ENCODE data around the gene DAPK1. TPM values are rescaled to one million over a fixed set of nuclear protein-coding genes. Genes with fewer than 3 reads are reported as not detected.

Gene DAPK1
- polyA plus RNA-seq, 2 of the 4 experiments (the other 2 are of a cell fraction): 55.2 to 67.2 TPM

DNA sequence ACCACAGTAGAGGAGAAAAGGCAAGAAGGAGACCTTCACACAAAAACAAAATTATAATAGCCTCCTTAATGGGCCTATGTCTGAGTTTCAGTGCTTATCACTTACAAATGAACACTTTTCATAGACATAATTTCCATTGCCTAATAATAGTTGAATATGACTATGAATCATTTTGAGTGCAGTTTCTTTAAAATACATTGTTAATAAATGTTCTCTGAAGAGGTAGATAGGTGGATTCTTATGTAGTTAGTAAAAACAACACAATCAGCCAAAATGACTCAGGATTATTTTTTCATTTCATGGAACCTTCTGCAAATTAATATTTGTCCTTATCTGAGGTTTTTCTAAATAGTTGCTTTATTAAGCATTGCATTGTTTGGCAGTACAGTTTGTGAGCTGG lies 45.6 kb downstream of the DAPK1 start:
- POLR2A ChIA-PET: no interaction called here
- DNase-seq (ENCODE audit: low read depth in 1 of 2, low spot score in 1 of 2) (no peak), FAIRE-seq (no peak), ATAC-seq (no peak)
- Histone ChIP-seq H3K4me3 (no peak overlapping the region), H3K4me1 (peaks cover 36% of the 10 kb centered on the region), H3K4me2 (no peak overlapping the region; the same call in 2 of the 3 replicates), H3K27ac (no peak overlapping the region), H3K9me3 (no peaks in the 10 kb centered on the region)
- TF ChIP-seq ZC3H11A (IDR thresholded peaks at IDR 0.05): no peak
- no peak for TF ChIP-seq POLR2A (IDR thresholded peaks at IDR 0.05; ENCODE audit: low read length)
- no peak for TF ChIP-seq BCL3 (IDR thresholded peaks at IDR 0.05)
- TF ChIP-seq CBX2 (IDR thresholded peaks at IDR 0.05; ENCODE audit: borderline replicate concordance, low read depth): no peak
- TF ChIP-seq JUN (IDR thresholded peaks at IDR 0.05): no peak
- TF ChIP-seq SREBF2 (IDR thresholded peaks at IDR 0.05): no peak
- CTCF ChIA-PET: interaction anchor here (0.7 kb wide), 1 partner anchor 58 kb away, joined by 3 read pairs; no protein-coding TSS in a partner anchor

GRCh38 chr9:87545858-87546257 lies 48.2 kb downstream of the DAPK1 start:
- POLR2A ChIA-PET: no interaction called here
- ATAC-seq (no peak; a peak in 1 of 6 replicates), FAIRE-seq (no peak), DNase-seq (ENCODE audit: low read depth in 1 of 2, low spot score in 1 of 2) (no peak)
- CTCF ChIA-PET: no interaction called here
- no peaks in the 10 kb centered on the region for H3K9me3 ChIP-seq
- peaks cover 36% of the 10 kb centered on the region for H3K4me1 ChIP-seq
- H3K4me2 ChIP-seq: peak overlapping the region; percentile 11; the same call in 1 of the 3 replicates
- H3K27ac ChIP-seq: peak overlapping the region in 1 of 2 experiments; percentile 62; a peak in 3 of 6 replicates
- TF ChIP-seq CHD2 (IDR thresholded peaks at IDR 0.05; ENCODE audit: low read length, partially characterized antibody) (no peak), CBX8 (IDR thresholded peaks at IDR 0.05) (no peak), MAZ (IDR thresholded peaks at IDR 0.05; ENCODE audit: borderline replicate concordance, low read depth, low read length) (no peak), TFCP2L1 (CRISPR knock-in tag; IDR thresholded peaks at IDR 0.05) (no peak), FOXS1 (CRISPR knock-in tag; IDR thresholded peaks at IDR 0.05) (no peak), RARB (CRISPR knock-in tag; IDR thresholded peaks at IDR 0.05) (no peak), BCL3 (IDR thresholded peaks at IDR 0.05) (no peak), BHLHE40 (IDR thresholded peaks at IDR 0.05; ENCODE audit: low read depth, low read length) (no peak), HOXB13 (CRISPR knock-in tag; IDR thresholded peaks at IDR 0.05; ENCODE audit: low read depth) (no peak)
- 89% methylated on average over 1 of the region's 1 CpG for WGBS (ENCODE audit: missing lambda C conversion rate)
- no peak overlapping the region for H3K4me3 ChIP-seq

DNA sequence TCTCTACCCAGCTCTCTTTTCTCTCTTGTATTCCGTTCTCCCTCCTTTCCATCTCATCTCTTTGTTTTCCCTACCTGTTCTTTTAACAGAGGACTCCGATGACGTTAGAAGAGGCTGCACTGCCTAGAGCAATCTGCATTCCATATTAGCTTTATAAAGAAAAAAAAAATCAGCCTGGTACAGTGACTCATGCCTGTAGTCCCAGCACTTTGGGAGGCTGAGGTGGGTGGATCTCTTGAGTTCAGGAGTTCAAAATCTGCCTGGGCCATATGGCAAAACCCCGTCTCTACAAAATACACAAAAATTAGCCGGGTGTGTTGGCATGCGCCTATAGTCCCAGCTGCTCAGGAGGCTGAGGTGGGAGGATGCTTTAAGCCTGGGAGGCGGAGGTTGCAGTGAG lies 49.0 kb downstream of the DAPK1 start:
- WGBS (ENCODE audit: missing lambda C conversion rate): 48% methylated on average over 7 of the region's 7 CpGs
- CTCF ChIA-PET: interaction anchor here (0.8 kb wide), 1 partner anchor 50 kb away, joined by 3 read pairs; the partner anchor contains the start of gene DAPK1
- Histone ChIP-seq H3K4me3 (no peak overlapping the region), H3K27ac (peak overlapping the region in 1 of 2 experiments; percentile 62; a peak in 3 of 6 replicates), H3K9me3 (no peaks in the 10 kb centered on the region), H3K4me2 (peak overlapping the region; percentile 11; the same call in 2 of the 3 replicates), H3K4me1 (peaks cover 36% of the 10 kb centered on the region)
- ATAC-seq (peak; percentile 51 to 73; a peak in 4 of 6 replicates), DNase-seq (ENCODE audit: low read depth in 1 of 2, low spot score in 1 of 2) (no peak), FAIRE-seq (no peak)
- POLR2A ChIA-PET: no interaction called here
- TF ChIP-seq HOXB5 (CRISPR knock-in tag; IDR thresholded peaks at IDR 0.05): no peak
- TF ChIP-seq NFE2L2 (conservative IDR thresholded peaks at IDR 0.05; ENCODE audit: low read length): no peak
- no peak for TF ChIP-seq MAFK (IDR thresholded peaks at IDR 0.05; ENCODE audit: partially characterized antibody)
- TF ChIP-seq FOXS1 (CRISPR knock-in tag; IDR thresholded peaks at IDR 0.05): no peak
- no peak for TF ChIP-seq CBX2 (IDR thresholded peaks at IDR 0.05; ENCODE audit: borderline replicate concordance, low read depth)
- TF ChIP-seq SMC3 (IDR thresholded peaks at IDR 0.05): no peak
- no peak for TF ChIP-seq EP300 (IDR thresholded peaks at IDR 0.05)
- TF ChIP-seq MYC (IDR thresholded peaks at IDR 0.05; ENCODE audit: borderline replicate concordance, low read length): no peak

GRCh38 chr9:87547671-87548081 lies 50.0 kb downstream of the DAPK1 start:
- Histone ChIP-seq H3K27ac (peak overlapping the region in 1 of 2 experiments; percentile 52; a peak in 3 of 6 replicates), H3K4me1 (peaks cover 36% of the 10 kb centered on the region), H3K4me3 (no peak overlapping the region), H3K4me2 (no peak overlapping the region), H3K9me3 (no peaks in the 10 kb centered on the region)
- TF ChIP-seq ZNF302 (CRISPR knock-in tag; IDR thresholded peaks at IDR 0.05) (no peak), GATA3 (IDR thresholded peaks at IDR 0.05; ENCODE audit: borderline replicate concordance) (no peak), FOSL2 (IDR thresholded peaks at IDR 0.05) (no peak), FOSL2 (CRISPR knock-in tag; IDR thresholded peaks at IDR 0.05) (0 out of 2 replicates have a peak, but pooled peaks have one; percentile 22), TP53 (CRISPR knock-in tag; IDR thresholded peaks at IDR 0.05) (no peak), JUN (IDR thresholded peaks at IDR 0.05) (no peak), CBX2 (IDR thresholded peaks at IDR 0.05; ENCODE audit: borderline replicate concordance, low read depth) (no peak), ZFP36 (IDR thresholded peaks at IDR 0.05; ENCODE audit: borderline replicate concordance, partially characterized antibody) (no peak), KDM5A (IDR thresholded peaks at IDR 0.05) (no peak)
- POLR2A ChIA-PET: no interaction called here
- 74% methylated on average over 6 of the region's 6 CpGs for WGBS (ENCODE audit: missing lambda C conversion rate)
- CTCF ChIA-PET: interaction anchor here (1.0 kb wide), 1 partner anchor 26 kb away, joined by 3 read pairs; no protein-coding TSS in a partner anchor
- ATAC-seq (peak; percentile 56 to 77; a peak in 5 of 6 replicates), DNase-seq (ENCODE audit: low read depth in 1 of 2, low spot score in 1 of 2) (peak in 1 of 2 experiments; percentile 21), FAIRE-seq (no peak)

Data from A549 (cell line).